HepG2 (cell line): ENCODE data around the gene CBX2. TPM values are rescaled to one million over a fixed set of nuclear protein-coding genes. Genes with fewer than 3 reads are reported as not detected.

Experiments
- GATAD2A ChIP-seq: IDR thresholded peaks from 2 replicates; pipeline ENCODE4 v1.6.1; 2016
- HOXA5 ChIP-seq: sonication (generic); formaldehyde crosslinking; IDR thresholded peaks from 2 replicates; pipeline ENCODE4 v1.4.0; 2020; ENCODE audit warnings: missing genetic modification reagents
- KAT8 ChIP-seq: IDR thresholded peaks from 2 replicates; pipeline ENCODE4 v1.6.1; 2016; ENCODE audit warnings: missing genetic modification reagents, missing compliant biosample characterization
- KDM5B ChIP-seq: sonication (generic); formaldehyde crosslinking; IDR thresholded peaks from 2 replicates; pipeline ENCODE4 v1.4.0; 2020; ENCODE audit warnings: missing genetic modification reagents, mild to moderate bottlenecking, borderline replicate concordance
- NFE2L1 ChIP-seq: sonication (generic); formaldehyde crosslinking; IDR thresholded peaks from 2 replicates; pipeline ENCODE4 v1.4.0; 2020; ENCODE audit warnings: missing genetic modification reagents, mild to moderate bottlenecking, borderline replicate concordance
- PHB2 ChIP-seq: fragments of 450-650 bp; IDR thresholded peaks from 2 replicates; pipeline ENCODE4 v1.6.1; 2018; ENCODE audit not compliant: partially characterized antibody
- PRMT3 ChIP-seq: sonication (generic); formaldehyde crosslinking; IDR thresholded peaks from 2 replicates; pipeline ENCODE4 v1.8.1; 2022; ENCODE audit warnings: low read depth, mild to moderate bottlenecking, moderate library complexity, missing genetic modification reagents, borderline replicate concordance
- RARA ChIP-seq: IDR thresholded peaks from 2 replicates; pipeline ENCODE4 v1.6.1; 2016; ENCODE audit warnings: missing genetic modification reagents, missing compliant biosample characterization
- SAP130 ChIP-seq: IDR thresholded peaks from 2 replicates; pipeline ENCODE4 v1.6.1; 2016; ENCODE audit warnings: low read depth
- TAF1 ChIP-seq: sonication (generic); formaldehyde crosslinking; IDR thresholded peaks from 2 replicates; pipeline ENCODE4 v1.4.0; 2020; ENCODE audit warnings: missing genetic modification reagents
- TCF7 ChIP-seq: sonication (generic); IDR thresholded peaks from 2 replicates; pipeline ENCODE4 v1.6.1; 2016; ENCODE audit warnings: antibody characterized with exemption, low read depth
- TFDP2 ChIP-seq: sonication (generic); formaldehyde crosslinking; IDR thresholded peaks from 2 replicates; pipeline ENCODE4 v1.4.0; 2020; ENCODE audit warnings: missing genetic modification reagents
- ZBTB37 ChIP-seq: sonication (generic); formaldehyde crosslinking; IDR thresholded peaks from 2 replicates; pipeline ENCODE4 v1.4.0; 2020; ENCODE audit warnings: mild to moderate bottlenecking, missing genetic modification reagents
- ZGPAT ChIP-seq: IDR thresholded peaks from 2 replicates; pipeline ENCODE4 v1.6.1; 2016; ENCODE audit warnings: mild to moderate bottlenecking
- ZNF605 ChIP-seq: sonication (generic); formaldehyde crosslinking; IDR thresholded peaks from 2 replicates; pipeline ENCODE4 v1.8.0; 2022; ENCODE audit warnings: mild to moderate bottlenecking, missing genetic modification reagents
- ZNF781 ChIP-seq: sonication (generic); formaldehyde crosslinking; IDR thresholded peaks from 2 replicates; pipeline ENCODE4 v1.5.1; 2020; ENCODE audit warnings: borderline replicate concordance, mild to moderate bottlenecking, missing genetic modification reagents; ENCODE audit errors: not compliant biosample characterization
- polyA plus RNA-seq, 8 experiments: library from polyadenylated mRNA; depleted of rRNA in 3 of 8; stranded (reverse) in 7 of 8; unstranded in 1 of 8; fragments of >200 nt; fragmentation: Illumina TruSeq in 4 of 8; extraction: Trizol in 4 of 8; gene quantifications; 2 replicates each; pipeline versions ENCODE4 v1.2.1 to v1.2.3, GENCODE V29; 2011 to 2016; ENCODE audit warnings: low read depth in 4 of 8, missing spikeins in 1 of 8, mixed read lengths in 1 of 8; ENCODE audit not compliant: insufficient read depth in 1 of 8
- total RNA-seq, 5 experiments: library from RNA; depleted of rRNA; stranded (reverse); fragments of >200 nt; fragmentation: Illumina TruSeq; extraction: Trizol; gene quantifications; 2 replicates each; pipeline ENCODE4 v1.2.3, GENCODE V29; 2016; ENCODE audit warnings: low read depth in 1 of 5
- TF ChIP-seq, protein P1 (sequence below): sonication (generic); formaldehyde crosslinking; IDR thresholded peaks from 2 replicates; pipeline ENCODE4 v1.4.0; 2020; ENCODE audit warnings: missing genetic modification reagents, borderline replicate concordance
- TF ChIP-seq, protein P2 (sequence below): sonication (generic); IDR thresholded peaks from 2 replicates; pipeline ENCODE4 v1.6.1; 2016; ENCODE audit warnings: low read depth, borderline replicate concordance
- TF ChIP-seq, protein P3 (sequence below): IDR thresholded peaks from 2 replicates; pipeline ENCODE4 v1.4.0; 2020; ENCODE audit warnings: mild to moderate bottlenecking, missing genetic modification reagents

Gene CBX2
- total and polyA plus RNA-seq, 2 of the 13 experiments (the other 11 are each of a cell fraction or from before 2014, with no cell fraction given) = 14.5 to 31.1 TPM

DNA sequence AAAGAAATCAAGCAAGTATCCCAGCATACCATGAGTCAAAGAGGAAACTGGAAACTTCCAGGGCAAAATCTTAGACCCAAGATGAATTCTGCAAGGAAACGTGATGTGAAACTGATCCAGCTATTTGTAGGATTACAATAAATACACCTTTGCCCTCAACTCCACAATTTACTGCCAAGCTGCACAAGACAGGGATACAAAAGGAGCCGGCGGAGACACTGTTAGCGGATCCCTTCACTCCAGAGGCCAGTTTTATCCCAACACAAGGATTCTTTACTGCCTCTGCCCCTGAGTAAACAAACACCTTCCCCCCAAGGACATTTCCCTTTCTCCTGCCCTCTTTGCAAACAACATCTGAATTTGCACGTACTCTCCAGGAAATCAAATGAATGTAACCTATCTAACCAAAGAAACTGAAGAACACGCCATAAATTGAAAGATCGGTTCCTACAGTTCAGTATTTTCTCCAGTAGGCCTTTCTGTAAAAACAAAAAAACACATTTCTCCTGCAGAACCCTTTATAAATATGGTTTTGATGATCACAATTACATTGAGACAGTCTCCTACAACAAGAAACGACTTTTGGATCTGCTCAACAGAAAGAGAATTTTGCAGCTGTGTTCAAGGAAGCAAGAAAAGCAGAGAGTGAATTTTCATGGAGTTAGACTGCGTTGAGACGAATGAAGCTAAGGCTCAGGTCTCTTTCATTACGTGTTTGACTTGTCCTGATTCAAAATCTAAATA, 1.4 kb upstream of the CBX2 start (continued):
- TF ChIP-seq, protein P1, sequence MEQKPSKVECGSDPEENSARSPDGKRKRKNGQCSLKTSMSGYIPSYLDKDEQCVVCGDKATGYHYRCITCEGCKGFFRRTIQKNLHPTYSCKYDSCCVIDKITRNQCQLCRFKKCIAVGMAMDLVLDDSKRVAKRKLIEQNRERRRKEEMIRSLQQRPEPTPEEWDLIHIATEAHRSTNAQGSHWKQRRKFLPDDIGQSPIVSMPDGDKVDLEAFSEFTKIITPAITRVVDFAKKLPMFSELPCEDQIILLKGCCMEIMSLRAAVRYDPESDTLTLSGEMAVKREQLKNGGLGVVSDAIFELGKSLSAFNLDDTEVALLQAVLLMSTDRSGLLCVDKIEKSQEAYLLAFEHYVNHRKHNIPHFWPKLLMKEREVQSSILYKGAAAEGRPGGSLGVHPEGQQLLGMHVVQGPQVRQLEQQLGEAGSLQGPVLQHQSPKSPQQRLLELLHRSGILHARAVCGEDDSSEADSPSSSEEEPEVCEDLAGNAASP = peak; percentile 25; the same call in 1 of the 2 replicates
- no peak for TF ChIP-seq PRMT3
- TF ChIP-seq, protein P2, sequence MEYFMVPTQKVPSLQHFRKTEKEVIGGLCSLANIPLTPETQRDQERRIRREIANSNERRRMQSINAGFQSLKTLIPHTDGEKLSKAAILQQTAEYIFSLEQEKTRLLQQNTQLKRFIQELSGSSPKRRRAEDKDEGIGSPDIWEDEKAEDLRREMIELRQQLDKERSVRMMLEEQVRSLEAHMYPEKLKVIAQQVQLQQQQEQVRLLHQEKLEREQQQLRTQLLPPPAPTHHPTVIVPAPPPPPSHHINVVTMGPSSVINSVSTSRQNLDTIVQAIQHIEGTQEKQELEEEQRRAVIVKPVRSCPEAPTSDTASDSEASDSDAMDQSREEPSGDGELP = peak; percentile 20; the same call in 1 of the 2 replicates
- TF ChIP-seq PHB2 = no peak
- 0 out of 2 replicates have a peak, but pooled peaks have one; percentile 52 for TF ChIP-seq KAT8
- peak; percentile 35 for TF ChIP-seq ZGPAT (CRISPR knock-in tag)
- peak; percentile 65 for TF ChIP-seq TCF7
- no peak for TF ChIP-seq ZNF605
- no peak for TF ChIP-seq NFE2L1
- no peak for TF ChIP-seq TFDP2
- TF ChIP-seq, protein P3, sequence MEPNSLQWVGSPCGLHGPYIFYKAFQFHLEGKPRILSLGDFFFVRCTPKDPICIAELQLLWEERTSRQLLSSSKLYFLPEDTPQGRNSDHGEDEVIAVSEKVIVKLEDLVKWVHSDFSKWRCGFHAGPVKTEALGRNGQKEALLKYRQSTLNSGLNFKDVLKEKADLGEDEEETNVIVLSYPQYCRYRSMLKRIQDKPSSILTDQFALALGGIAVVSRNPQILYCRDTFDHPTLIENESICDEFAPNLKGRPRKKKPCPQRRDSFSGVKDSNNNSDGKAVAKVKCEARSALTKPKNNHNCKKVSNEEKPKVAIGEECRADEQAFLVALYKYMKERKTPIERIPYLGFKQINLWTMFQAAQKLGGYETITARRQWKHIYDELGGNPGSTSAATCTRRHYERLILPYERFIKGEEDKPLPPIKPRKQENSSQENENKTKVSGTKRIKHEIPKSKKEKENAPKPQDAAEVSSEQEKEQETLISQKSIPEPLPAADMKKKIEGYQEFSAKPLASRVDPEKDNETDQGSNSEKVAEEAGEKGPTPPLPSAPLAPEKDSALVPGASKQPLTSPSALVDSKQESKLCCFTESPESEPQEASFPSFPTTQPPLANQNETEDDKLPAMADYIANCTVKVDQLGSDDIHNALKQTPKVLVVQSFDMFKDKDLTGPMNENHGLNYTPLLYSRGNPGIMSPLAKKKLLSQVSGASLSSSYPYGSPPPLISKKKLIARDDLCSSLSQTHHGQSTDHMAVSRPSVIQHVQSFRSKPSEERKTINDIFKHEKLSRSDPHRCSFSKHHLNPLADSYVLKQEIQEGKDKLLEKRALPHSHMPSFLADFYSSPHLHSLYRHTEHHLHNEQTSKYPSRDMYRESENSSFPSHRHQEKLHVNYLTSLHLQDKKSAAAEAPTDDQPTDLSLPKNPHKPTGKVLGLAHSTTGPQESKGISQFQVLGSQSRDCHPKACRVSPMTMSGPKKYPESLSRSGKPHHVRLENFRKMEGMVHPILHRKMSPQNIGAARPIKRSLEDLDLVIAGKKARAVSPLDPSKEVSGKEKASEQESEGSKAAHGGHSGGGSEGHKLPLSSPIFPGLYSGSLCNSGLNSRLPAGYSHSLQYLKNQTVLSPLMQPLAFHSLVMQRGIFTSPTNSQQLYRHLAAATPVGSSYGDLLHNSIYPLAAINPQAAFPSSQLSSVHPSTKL = peak; percentile 93
- no peak for TF ChIP-seq ZNF781 (CRISPR knock-in tag)
- TF ChIP-seq HOXA5 (CRISPR knock-in tag) = no peak
- TF ChIP-seq TAF1 = peak; percentile 12; the same call in 1 of the 2 replicates
- TF ChIP-seq SAP130 (CRISPR knock-in tag) = peak; percentile 92
- peak; percentile 81 for TF ChIP-seq GATAD2A (CRISPR knock-in tag)
- TF ChIP-seq ZBTB37 (CRISPR knock-in tag) = peak; percentile 57; the same call in 1 of the 2 replicates
- no peak for TF ChIP-seq KDM5B (CRISPR knock-in tag)
- TF ChIP-seq RARA (CRISPR knock-in tag) = peak; percentile 80
